Adrenal gland (tissue), 5 donors: ENCODE measurements around the gene SAMD5.

Experiments
- POLR2A ChIP-seq, 2 donors: fragments of 450-650 bp; IDR thresholded peaks; one replicate each; pipeline ENCODE4 v1.6.1; 2017; ENCODE audit warnings: antibody characterized with exemption in 2 of 2, mild to moderate bottlenecking in 2 of 2, moderate library complexity in 1 of 2
- TF ChIP-seq, protein P1 (sequence below), 6 experiments: fragments of 450-650 bp in 4 of 6; fragments of 200-600 bp in 2 of 6; sonication (generic) in 1 of 6; IDR thresholded peaks; 1 replicate in 5 of 6; 2 replicates in 1 of 6; pipeline versions ENCODE4 v1.5.1 to v1.8.0; 2016 to 2021; ENCODE audit warnings: antibody characterized with exemption in 6 of 6, mild to moderate bottlenecking in 2 of 6, moderate library complexity in 1 of 6
- donor health status: DM: no; HTN: no; CAD: no.

DNA sequence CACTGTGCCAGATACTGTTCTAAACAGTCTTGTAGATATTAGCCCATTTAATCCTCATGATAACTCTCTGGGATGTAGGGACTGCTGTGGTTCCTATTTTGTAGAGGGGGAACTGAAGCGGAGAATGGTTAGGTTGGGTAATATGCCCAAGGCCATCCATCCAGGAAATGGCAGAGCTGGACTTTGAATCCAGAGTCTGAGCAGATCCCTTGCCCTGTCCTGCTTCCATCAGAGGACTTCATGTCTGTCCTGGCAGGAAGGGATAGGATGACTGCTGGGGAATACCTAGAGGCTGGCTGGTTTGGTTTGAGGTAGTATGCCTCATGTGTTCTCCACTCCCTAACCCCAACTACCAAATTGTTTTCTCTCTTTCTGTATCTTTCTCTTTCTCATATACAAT, 44.6 kb downstream of the SAMD5 start:
- TF ChIP-seq, protein P1, sequence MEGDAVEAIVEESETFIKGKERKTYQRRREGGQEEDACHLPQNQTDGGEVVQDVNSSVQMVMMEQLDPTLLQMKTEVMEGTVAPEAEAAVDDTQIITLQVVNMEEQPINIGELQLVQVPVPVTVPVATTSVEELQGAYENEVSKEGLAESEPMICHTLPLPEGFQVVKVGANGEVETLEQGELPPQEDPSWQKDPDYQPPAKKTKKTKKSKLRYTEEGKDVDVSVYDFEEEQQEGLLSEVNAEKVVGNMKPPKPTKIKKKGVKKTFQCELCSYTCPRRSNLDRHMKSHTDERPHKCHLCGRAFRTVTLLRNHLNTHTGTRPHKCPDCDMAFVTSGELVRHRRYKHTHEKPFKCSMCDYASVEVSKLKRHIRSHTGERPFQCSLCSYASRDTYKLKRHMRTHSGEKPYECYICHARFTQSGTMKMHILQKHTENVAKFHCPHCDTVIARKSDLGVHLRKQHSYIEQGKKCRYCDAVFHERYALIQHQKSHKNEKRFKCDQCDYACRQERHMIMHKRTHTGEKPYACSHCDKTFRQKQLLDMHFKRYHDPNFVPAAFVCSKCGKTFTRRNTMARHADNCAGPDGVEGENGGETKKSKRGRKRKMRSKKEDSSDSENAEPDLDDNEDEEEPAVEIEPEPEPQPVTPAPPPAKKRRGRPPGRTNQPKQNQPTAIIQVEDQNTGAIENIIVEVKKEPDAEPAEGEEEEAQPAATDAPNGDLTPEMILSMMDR (IDR thresholded peaks at IDR 0.05), result no peak
- no peak for TF ChIP-seq POLR2A (IDR thresholded peaks at IDR 0.05)
